ENCODE data around the gene ESRRA. TPM values are rescaled to one million over a fixed set of nuclear protein-coding genes. Genes with fewer than 3 reads are reported as not detected.

ESRRA gene
- total RNA-seq, 2 donors from 2014 or later, result 33.4 to 46.0 TPM

- Histone ChIP-seq H3K36me3 (no peaks in the 10 kb centered on the region), H3K4me3 (no peak overlapping the region), H3K4me1 (ENCODE audit: control insufficient read depth in 1 of 2, low read depth in 2 of 2) (peaks cover 5 to 8% of the 10 kb centered on the region in 2 donors), H3K27ac (no peak overlapping the region), H3K9me3 (no peaks in the 10 kb centered on the region), H3K27me3 (replicated peaks; ENCODE audit: insufficient read depth) (no peaks in the 10 kb centered on the region)
- DNase-seq (ENCODE audit: low spot score) (no peak), ATAC-seq (ENCODE audit: insufficient number of reproducible peaks, low FRiP score, low read depth) (no peak)
- TF ChIP-seq CTCF (IDR thresholded peaks at IDR 0.05), result no peak
Observed at GRCh38 chr11:64351136-64351631, 45.9 kb downstream of the ESRRA start.

GRCh38 chr11:64352099-64352994 lies 47.0 kb downstream of the ESRRA start:
- Histone ChIP-seq H3K4me1 (ENCODE audit: control insufficient read depth in 1 of 2, low read depth in 2 of 2) (peaks cover 5 to 10% of the 10 kb centered on the region in 2 donors), H3K4me3 (no peak overlapping the region), H3K27me3 (replicated peaks; ENCODE audit: insufficient read depth) (no peaks in the 10 kb centered on the region), H3K9me3 (no peaks in the 10 kb centered on the region), H3K36me3 (no peaks in the 10 kb centered on the region), H3K27ac (no peak overlapping the region)
- DNase-seq (ENCODE audit: low spot score) (no peak), ATAC-seq (ENCODE audit: insufficient number of reproducible peaks, low FRiP score, low read depth) (no peak)
- no peak for TF ChIP-seq CTCF (IDR thresholded peaks at IDR 0.05)

GRCh38 chr11:64352995-64353714 lies 47.8 kb downstream of the ESRRA start:
- no peak for ATAC-seq (ENCODE audit: insufficient number of reproducible peaks, low FRiP score, low read depth)

GRCh38 chr11:64353715-64354506 lies 48.6 kb downstream of the ESRRA start:
- TF ChIP-seq CTCF (IDR thresholded peaks at IDR 0.05), result no peak
- Histone ChIP-seq H3K36me3 (no peaks in the 10 kb centered on the region), H3K4me1 (ENCODE audit: control insufficient read depth in 1 of 2, low read depth in 2 of 2) (peaks cover 16 to 24% of the 10 kb centered on the region in 2 donors), H3K27ac (no peak overlapping the region), H3K9me3 (no peaks in the 10 kb centered on the region), H3K4me3 (no peak overlapping the region), H3K27me3 (replicated peaks; ENCODE audit: insufficient read depth) (no peaks in the 10 kb centered on the region)
- DNase-seq (ENCODE audit: low spot score), result no peak
- no peak for ATAC-seq (ENCODE audit: insufficient number of reproducible peaks, low FRiP score, low read depth)

More at GRCh38 chr11:64352995-64353714, 47.8 kb downstream of the ESRRA start:
- DNase-seq (ENCODE audit: low spot score), result no peak
- Histone ChIP-seq H3K27ac (no peak overlapping the region), H3K36me3 (no peaks in the 10 kb centered on the region), H3K27me3 (replicated peaks; ENCODE audit: insufficient read depth) (no peaks in the 10 kb centered on the region), H3K4me3 (no peak overlapping the region), H3K9me3 (no peaks in the 10 kb centered on the region), H3K4me1 (ENCODE audit: control insufficient read depth in 1 of 2, low read depth in 2 of 2) (peaks cover 12 to 18% of the 10 kb centered on the region in 2 donors)
- no peak for TF ChIP-seq CTCF (IDR thresholded peaks at IDR 0.05)

Data from thoracic aorta (tissue), 2 donors.